HG03066 (cell line): ENCODE results near the gene KLHL21.

Experiments used
- ATAC-seq: cut with Tn5 transposase; IDR thresholded peaks from one replicate; pipeline ENCODE4 v1.9.1; 2021; ENCODE audit warnings: low read depth; ENCODE audit not compliant: unreplicated experiment

KLHL21 gene

DNA sequence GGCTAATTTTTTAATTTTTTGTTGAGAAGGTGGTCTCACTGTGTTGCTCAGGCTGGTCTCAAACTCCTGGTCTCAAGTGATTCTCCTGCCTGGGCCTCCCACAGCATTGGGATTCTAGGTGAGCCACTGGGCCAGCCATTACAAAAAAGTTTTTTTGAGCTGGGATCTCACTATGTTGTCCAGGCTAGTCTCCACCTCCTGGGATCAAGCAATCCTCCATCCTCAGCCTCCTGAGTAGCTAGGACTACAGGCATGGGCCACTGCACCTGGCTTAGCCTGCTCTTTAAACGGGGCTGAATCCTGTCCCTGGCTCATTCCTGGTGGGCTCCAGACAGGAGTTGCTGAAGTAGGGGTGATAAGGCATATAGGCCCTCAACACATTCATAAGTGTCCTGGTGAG, 45.1 kb downstream of the KLHL21 start:
- ATAC-seq: no peak

DNA sequence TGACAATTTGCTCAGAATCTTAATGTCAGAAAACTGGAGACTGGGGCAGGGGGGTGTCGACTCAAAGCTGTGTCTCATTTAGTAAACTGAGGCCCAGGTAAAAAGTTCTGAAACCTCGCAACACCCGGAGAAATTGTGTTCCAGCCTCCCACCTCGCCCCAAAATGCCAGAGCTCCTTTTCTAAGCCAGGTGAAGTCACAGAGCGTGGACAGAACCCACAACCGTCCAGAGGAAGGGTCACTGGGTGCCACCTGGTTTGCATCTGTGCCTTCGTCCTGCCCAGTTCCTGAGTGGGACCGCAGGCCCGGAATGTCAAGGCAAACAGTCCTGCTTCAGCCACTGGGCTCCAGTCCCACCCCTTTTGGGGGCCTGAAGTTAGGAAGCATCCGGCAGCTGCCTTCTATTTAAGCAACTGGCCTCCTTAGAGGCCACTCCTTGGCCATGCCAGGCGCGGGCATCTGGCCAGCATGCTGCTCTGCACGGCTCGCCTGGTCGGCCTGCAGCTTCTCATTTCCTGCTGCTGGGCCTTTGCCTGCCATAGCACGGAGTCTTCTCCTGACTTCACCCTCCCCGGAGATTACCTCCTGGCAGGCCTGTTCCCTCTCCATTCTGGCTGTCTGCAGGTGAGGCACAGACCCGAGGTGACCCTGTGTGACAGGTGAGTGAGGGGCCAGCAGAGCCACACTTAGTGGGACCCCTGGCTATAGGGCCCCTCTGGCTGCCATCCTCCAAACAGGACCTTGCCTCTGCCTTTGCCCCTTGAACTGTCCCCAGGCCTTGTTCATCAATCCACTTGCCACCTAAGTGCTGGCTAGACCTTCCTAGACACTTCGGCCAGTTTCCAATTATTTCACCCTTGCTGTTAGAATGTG, 47.5 kb downstream of the KLHL21 start, which contains the start of gene TAS1R1:
Gene TAS1R1, plus strand, starts transcription at position 401 of the 872 bp plus-strand sequence. Its CDS starts 67 bp downstream, at position 468.
- ATAC-seq: no peak

DNA sequence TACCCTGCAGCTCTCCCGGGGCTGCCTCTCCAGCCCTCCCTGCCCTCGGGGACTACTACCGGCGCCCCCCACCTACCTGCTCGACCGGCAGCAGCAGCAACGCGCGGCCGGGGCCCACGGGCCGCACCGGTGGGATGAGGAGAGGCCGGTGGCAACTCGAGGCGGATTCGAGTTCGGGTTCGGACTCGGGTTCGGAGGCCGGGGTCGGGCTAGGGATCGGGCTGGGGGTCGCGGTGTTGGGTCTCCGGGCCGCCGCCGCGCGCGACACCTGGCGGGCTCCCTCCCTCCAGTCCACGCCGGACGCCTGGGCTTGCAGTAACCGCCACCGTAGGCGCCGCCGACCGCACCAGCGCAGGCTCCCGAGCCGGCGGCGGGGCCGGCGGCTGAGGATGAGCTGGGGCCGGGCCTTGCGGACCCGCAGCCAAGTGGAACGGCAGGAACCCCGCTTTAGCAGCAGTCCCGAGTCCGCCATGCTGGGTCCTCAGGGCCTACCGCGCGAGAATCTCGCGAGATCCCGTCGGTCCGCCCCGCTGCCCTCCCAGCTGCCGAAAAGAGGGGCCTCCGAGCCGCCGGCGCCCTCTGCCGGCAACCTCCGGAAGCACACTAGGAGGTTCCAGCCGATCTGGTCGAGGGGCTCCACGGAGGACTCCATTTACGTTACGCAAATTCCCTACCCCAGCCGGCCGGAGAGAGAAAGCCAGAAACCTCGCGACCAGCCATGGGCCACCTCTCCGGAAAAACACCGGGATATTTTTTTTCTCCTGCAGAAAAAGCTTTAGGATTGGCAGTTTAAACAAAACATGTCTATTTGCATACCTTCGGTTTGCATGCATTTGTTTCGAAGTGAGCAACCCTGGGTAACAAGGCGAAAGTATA, 48.4 kb downstream of the KLHL21 start, which contains the start of gene NOL9:
Gene NOL9, minus strand, starts transcription at position 483 of the 876 bp plus-strand sequence. Its CDS starts 11 bp downstream, at position 472.
- ATAC-seq: peak; percentile 93

DNA sequence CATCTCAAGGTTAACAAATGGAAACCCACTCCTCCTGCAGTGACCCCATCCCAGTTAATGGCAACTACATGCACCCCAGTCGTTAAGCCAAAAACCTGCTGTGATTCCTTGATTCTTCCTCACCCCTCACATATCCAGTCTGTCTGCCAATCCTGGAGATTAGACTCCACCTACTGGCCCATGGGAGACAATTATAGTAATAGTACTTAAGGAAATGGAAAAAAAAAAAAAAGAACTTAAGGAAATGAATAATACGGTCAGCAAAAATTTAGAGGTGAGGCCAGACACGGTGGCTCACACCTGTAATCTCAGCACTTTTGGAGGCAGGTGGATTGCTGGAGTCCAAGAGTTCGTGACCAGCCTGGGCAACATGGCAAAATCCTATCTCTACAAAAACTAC, 55.4 kb downstream of the KLHL21 start:
- no peak for ATAC-seq

DNA sequence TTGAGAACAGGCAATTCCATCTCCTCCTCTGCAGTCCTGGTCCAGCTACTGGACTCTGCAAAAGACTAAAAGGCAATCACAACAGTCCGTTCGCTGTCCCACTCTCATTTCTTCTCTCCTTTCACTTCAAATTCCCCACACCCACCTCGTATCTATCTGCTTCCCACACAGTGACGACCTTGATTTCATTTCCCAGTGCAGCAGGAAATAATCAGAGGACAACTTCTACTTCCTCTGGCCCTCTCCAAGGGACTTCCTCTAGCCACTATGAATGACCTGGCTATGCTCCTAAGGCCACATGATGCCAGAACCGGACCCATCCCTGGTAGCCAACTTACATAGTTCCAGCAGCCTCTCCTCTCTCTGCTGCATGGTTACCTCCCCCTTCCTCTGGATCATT, 56.3 kb downstream of the KLHL21 start:
- ATAC-seq: no peak

DNA sequence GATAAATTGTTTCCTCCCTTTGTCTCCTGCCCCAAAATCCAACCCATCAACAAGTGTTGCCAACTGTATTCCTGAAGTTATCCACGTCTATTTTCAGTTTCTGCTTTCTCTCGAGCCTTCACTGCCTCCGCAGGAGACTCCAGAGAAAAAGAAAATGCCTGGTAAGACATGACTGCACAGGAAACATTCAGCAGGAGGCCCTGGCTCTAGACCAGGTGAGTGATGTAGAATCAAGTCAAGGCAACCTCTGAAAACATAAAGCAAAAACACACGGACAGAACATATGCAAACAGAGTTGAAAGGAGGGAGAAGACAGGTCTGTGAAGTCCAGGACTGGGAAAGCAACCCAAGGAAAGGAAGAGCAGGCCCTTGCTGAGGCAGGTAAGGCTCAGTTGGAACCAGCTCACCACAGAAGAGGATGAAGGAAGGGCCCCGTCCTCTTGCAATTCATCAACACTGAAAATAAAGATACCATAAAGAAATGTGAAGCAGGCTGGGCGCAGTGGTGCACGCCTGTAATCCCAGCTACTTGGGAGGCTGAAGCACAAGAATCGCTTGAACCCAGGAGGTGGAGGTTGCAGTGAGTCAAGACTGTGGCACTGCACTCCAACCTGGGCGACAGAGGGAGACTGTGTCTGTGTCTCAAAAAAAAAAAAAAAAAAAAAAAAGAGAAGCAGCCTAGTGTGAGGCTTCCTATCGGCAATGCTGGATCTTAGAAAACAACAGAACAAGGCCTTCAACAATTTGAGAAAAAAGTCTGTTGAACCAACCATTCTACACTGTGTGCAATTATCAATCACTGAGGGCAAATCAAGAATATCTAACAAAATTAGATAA, 57.2 kb downstream of the KLHL21 start:
- no peak for ATAC-seq

DNA sequence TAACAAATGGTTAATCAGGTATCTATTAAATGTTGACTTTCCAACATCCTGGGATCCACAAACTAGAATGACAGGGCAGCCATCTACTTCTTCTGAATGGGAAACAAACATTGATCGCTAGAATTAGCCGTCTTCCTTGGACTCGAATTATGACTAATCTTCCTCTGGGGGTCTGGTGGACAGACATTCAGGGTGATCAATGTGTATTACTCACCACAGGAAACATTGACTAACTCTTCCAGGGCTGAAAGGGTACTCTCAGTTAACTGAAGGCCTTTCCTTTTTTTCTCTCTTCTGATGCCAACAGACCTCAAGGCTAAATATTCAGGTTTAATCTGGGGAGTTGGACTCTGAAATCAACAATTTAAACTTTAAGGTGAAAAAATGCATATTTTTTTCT, 57.8 kb downstream of the KLHL21 start:
- ATAC-seq: no peak
